HepG2 (cell line): ENCODE measurements around the gene ATAD3C. TPM values are rescaled to one million over a fixed set of nuclear protein-coding genes. Genes with fewer than 3 reads are reported as not detected.

Experiments used
- ARID4A ChIP-seq: sonication (generic); formaldehyde crosslinking; IDR thresholded peaks from 2 replicates; pipeline ENCODE4 v1.5.0; 2020; ENCODE audit warnings: mild to moderate bottlenecking, missing genetic modification reagents, borderline replicate concordance
- FOXK2 ChIP-seq: fragments of 450-650 bp; IDR thresholded peaks from 2 replicates; pipeline ENCODE4 v1.6.1; 2016
- GABPB1 ChIP-seq: IDR thresholded peaks from 2 replicates; pipeline ENCODE4 v1.6.1; 2016; ENCODE audit warnings: mild to moderate bottlenecking, missing genetic modification reagents, moderate library complexity, missing compliant biosample characterization
- MTF1 ChIP-seq: sonication (generic); formaldehyde crosslinking; IDR thresholded peaks from 2 replicates; pipeline ENCODE4 v1.5.0; 2020; ENCODE audit warnings: missing genetic modification reagents
- NFAT5 ChIP-seq: sonication (generic); formaldehyde crosslinking; IDR thresholded peaks from 2 replicates; pipeline ENCODE4 v1.4.0; 2020; ENCODE audit warnings: missing genetic modification reagents
- STAT5B ChIP-seq: sonication (generic); formaldehyde crosslinking; IDR thresholded peaks from 2 replicates; pipeline ENCODE4 v1.4.0; 2020; ENCODE audit warnings: missing genetic modification reagents
- TOE1 ChIP-seq: sonication (generic); formaldehyde crosslinking; IDR thresholded peaks from 2 replicates; pipeline ENCODE4 v1.4.0; 2020; ENCODE audit warnings: mild to moderate bottlenecking, missing genetic modification reagents
- TRIM22 ChIP-seq: fragments of 450-650 bp; IDR thresholded peaks from 2 replicates; pipeline ENCODE4 v1.6.1; 2017
- UBTF ChIP-seq: sonication (generic); formaldehyde crosslinking; IDR thresholded peaks from 2 replicates; pipeline ENCODE4 v1.4.0; 2020; ENCODE audit warnings: mild to moderate bottlenecking, missing genetic modification reagents
- ZNF260 ChIP-seq: sonication (generic); formaldehyde crosslinking; IDR thresholded peaks from 2 replicates; pipeline ENCODE4 v1.4.0; 2020; ENCODE audit warnings: missing genetic modification reagents, low read depth, mild to moderate bottlenecking, borderline replicate concordance
- ZNF281 ChIP-seq: sonication (generic); formaldehyde crosslinking; IDR thresholded peaks from 2 replicates; pipeline ENCODE4 v1.4.0; 2020; ENCODE audit warnings: missing genetic modification reagents, borderline replicate concordance
- polyA plus RNA-seq, 8 experiments: library from polyadenylated mRNA; depleted of rRNA in 3 of 8; stranded (reverse) in 7 of 8; unstranded in 1 of 8; fragments of >200 nt; fragmentation: Illumina TruSeq in 4 of 8; extraction: Trizol in 4 of 8; gene quantifications; 2 replicates each; pipeline versions ENCODE4 v1.2.1 to v1.2.3, GENCODE V29; 2011 to 2016; ENCODE audit warnings: low read depth in 4 of 8, missing spikeins in 1 of 8, mixed read lengths in 1 of 8; ENCODE audit not compliant: insufficient read depth in 1 of 8
- total RNA-seq, 5 experiments: library from RNA; depleted of rRNA; stranded (reverse); fragments of >200 nt; fragmentation: Illumina TruSeq; extraction: Trizol; gene quantifications; 2 replicates each; pipeline ENCODE4 v1.2.3, GENCODE V29; 2016; ENCODE audit warnings: low read depth in 1 of 5

Gene ATAD3C
- total and polyA plus RNA-seq, 2 of the 13 experiments (the other 11 are each of a cell fraction or from before 2014, with no cell fraction given): 2.4 to 3.2 TPM

GRCh38 chr1:1430114-1430982 is 19.1 kb upstream of the ATAD3C start (continued):
- peak; percentile 28; the same call in 1 of the 2 replicates for TF ChIP-seq ARID4A (CRISPR knock-in tag)
- no peak for TF ChIP-seq MTF1 (CRISPR knock-in tag)
- TF ChIP-seq TRIM22: no peak
- no peak for TF ChIP-seq TOE1 (CRISPR knock-in tag)
- no peak for TF ChIP-seq ZNF260 (CRISPR knock-in tag)
- TF ChIP-seq UBTF (CRISPR knock-in tag): peak; percentile 94
- peak; percentile 63 for TF ChIP-seq ZNF281 (CRISPR knock-in tag)
- no peak for TF ChIP-seq NFAT5 (CRISPR knock-in tag)
- no peak for TF ChIP-seq STAT5B
- TF ChIP-seq FOXK2: no peak
- peak; percentile 62; the same call in 1 of the 2 replicates for TF ChIP-seq GABPB1 (CRISPR knock-in tag)
